ENCODE data around the gene APOL1. TPM values are rescaled to one million over a fixed set of nuclear protein-coding genes. Genes with fewer than 3 reads are reported as not detected.

Gene APOL1
- total and polyA plus RNA-seq, 2 donors (not counting 1 experiment from before 2014, with no cell fraction given): 40.0 to 80.3 TPM

- H3K4me3 ChIP-seq (replicated peaks in 1 of 4; ENCODE audit: control extremely low read depth in 1 of 4, insufficient read depth in 1 of 4, low read depth in 3 of 4, low read length in 4 of 4): no peak overlapping the region
- peak; percentile 61 to 71 for DNase-seq (ENCODE audit: low read depth in 2 of 2)
- peak overlapping the region; percentile 21 for H3K9ac ChIP-seq (ENCODE audit: insufficient read depth, low read length)
- H3K27me3 ChIP-seq (ENCODE audit: control insufficient read depth, insufficient read depth, low read length): no peaks in the 10 kb centered on the region
- H4K20me1 ChIP-seq (ENCODE audit: control insufficient read depth, extremely low read depth, insufficient read depth, low read length): no peaks in the 10 kb centered on the region
- H3K36me3 ChIP-seq (ENCODE audit: control insufficient read depth, insufficient read depth, low read length): peaks cover 67% of the 10 kb centered on the region
- H3K9me3 ChIP-seq (ENCODE audit: control insufficient read depth, insufficient read depth, low read depth, low read length): no peaks in the 10 kb centered on the region
- no peak overlapping the region for H2AFZ ChIP-seq (ENCODE audit: low read length)
- peaks cover 5% of the 10 kb centered on the region for H3K4me1 ChIP-seq (ENCODE audit: control insufficient read depth, extremely low read depth, insufficient read depth, low read length)
- no peak for TF ChIP-seq EZH2 (IDR thresholded peaks at IDR 0.05; ENCODE audit: low read length, missing control alignments)
- TF ChIP-seq CTCF (conservative IDR thresholded peaks at IDR 0.05 in 1 of 2, IDR thresholded peaks at IDR 0.05 in 1 of 2; ENCODE audit: low read depth in 1 of 2, low read length in 2 of 2): peak; percentile 93 to 94
- peaks cover 12% of the 10 kb centered on the region for H3K79me2 ChIP-seq (ENCODE audit: control insufficient read depth, insufficient read depth, low read length)
- no peak overlapping the region for H3K4me2 ChIP-seq (ENCODE audit: extremely low read depth, insufficient read depth, low read length)
- H3K27ac ChIP-seq (ENCODE audit: insufficient read depth, low read length): peak overlapping the region; percentile 34
Observed at GRCh38 chr22:36286096-36286957, 33.4 kb downstream of the APOL1 start.

GRCh38 chr22:36287881-36288515, 35.1 kb downstream of the APOL1 start:
- Histone ChIP-seq H4K20me1 (ENCODE audit: control insufficient read depth, extremely low read depth, insufficient read depth, low read length) (no peaks in the 10 kb centered on the region), H3K4me3 (replicated peaks in 1 of 4; ENCODE audit: control extremely low read depth in 1 of 4, insufficient read depth in 1 of 4, low read depth in 3 of 4, low read length in 4 of 4) (no peak overlapping the region), H3K27ac (ENCODE audit: insufficient read depth, low read length) (no peak overlapping the region), H3K4me1 (ENCODE audit: control insufficient read depth, extremely low read depth, insufficient read depth, low read length) (peaks cover 5% of the 10 kb centered on the region), H3K4me2 (ENCODE audit: extremely low read depth, insufficient read depth, low read length) (no peak overlapping the region), H2AFZ (ENCODE audit: low read length) (no peak overlapping the region), H3K36me3 (ENCODE audit: control insufficient read depth, insufficient read depth, low read length) (peaks cover 67% of the 10 kb centered on the region), H3K9ac (ENCODE audit: insufficient read depth, low read length) (no peak overlapping the region), H3K27me3 (ENCODE audit: control insufficient read depth, insufficient read depth, low read length) (no peaks in the 10 kb centered on the region), H3K9me3 (ENCODE audit: control insufficient read depth, insufficient read depth, low read depth, low read length) (no peaks in the 10 kb centered on the region), H3K79me2 (ENCODE audit: control insufficient read depth, insufficient read depth, low read length) (peaks cover 17% of the 10 kb centered on the region)
- DNase-seq (ENCODE audit: low read depth in 2 of 2): no peak
- TF ChIP-seq EZH2 (IDR thresholded peaks at IDR 0.05; ENCODE audit: low read length, missing control alignments) (no peak), CTCF (conservative IDR thresholded peaks at IDR 0.05 in 1 of 2, IDR thresholded peaks at IDR 0.05 in 1 of 2; ENCODE audit: low read depth in 1 of 2, low read length in 2 of 2) (no peak)

GRCh38 chr22:36288571-36289405, 35.9 kb downstream of the APOL1 start:
- Histone ChIP-seq H2AFZ (ENCODE audit: low read length) (no peak overlapping the region), H3K4me3 (replicated peaks in 1 of 4; ENCODE audit: control extremely low read depth in 1 of 4, insufficient read depth in 1 of 4, low read depth in 3 of 4, low read length in 4 of 4) (no peak overlapping the region), H3K4me1 (ENCODE audit: control insufficient read depth, extremely low read depth, insufficient read depth, low read length) (peaks cover 5% of the 10 kb centered on the region), H3K4me2 (ENCODE audit: extremely low read depth, insufficient read depth, low read length) (no peak overlapping the region), H4K20me1 (ENCODE audit: control insufficient read depth, extremely low read depth, insufficient read depth, low read length) (no peaks in the 10 kb centered on the region), H3K9ac (ENCODE audit: insufficient read depth, low read length) (no peak overlapping the region), H3K79me2 (ENCODE audit: control insufficient read depth, insufficient read depth, low read length) (peaks cover 24% of the 10 kb centered on the region), H3K36me3 (ENCODE audit: control insufficient read depth, insufficient read depth, low read length) (peaks cover 73% of the 10 kb centered on the region), H3K27ac (ENCODE audit: insufficient read depth, low read length) (no peak overlapping the region), H3K27me3 (ENCODE audit: control insufficient read depth, insufficient read depth, low read length) (no peaks in the 10 kb centered on the region), H3K9me3 (ENCODE audit: control insufficient read depth, insufficient read depth, low read depth, low read length) (no peaks in the 10 kb centered on the region)
- no peak for TF ChIP-seq CTCF (conservative IDR thresholded peaks at IDR 0.05 in 1 of 2, IDR thresholded peaks at IDR 0.05 in 1 of 2; ENCODE audit: low read depth in 1 of 2, low read length in 2 of 2)
- no peak for TF ChIP-seq EZH2 (IDR thresholded peaks at IDR 0.05; ENCODE audit: low read length, missing control alignments)
- DNase-seq (ENCODE audit: low read depth in 2 of 2): no peak
